ENCODE measurements around the gene MYO1D.

GRCh38 chr17:32623196-32623595 is 253.7 kb downstream of the MYO1D start:
- TF ChIP-seq LEF1 (IDR thresholded peaks at IDR 0.05; ENCODE audit: borderline replicate concordance) (no peak), PKNOX1 (IDR thresholded peaks at IDR 0.05) (no peak), BHLHE40 (IDR thresholded peaks at IDR 0.05; ENCODE audit: borderline replicate concordance) (no peak), FOXK2 (IDR thresholded peaks at IDR 0.05) (no peak), HDGF (IDR thresholded peaks at IDR 0.05; ENCODE audit: borderline replicate concordance) (no peak), FOXA1 (IDR thresholded peaks at IDR 0.05) (no peak)
